Right lobe of liver (tissue), 6 donors: ENCODE measurements around the gene MTF1. TPM values are rescaled to one million over a fixed set of nuclear protein-coding genes. Genes with fewer than 3 reads are reported as not detected.
"Not testable (repeated sequence)": the region's sequence is repeated elsewhere in the genome, so short reads cannot be mapped to it uniquely, and the experiment has no call there.

Source experiments
- ATAC-seq, 4 donors: fragments of 200-7000 bp; cut with Tn5 transposase; one replicate each; pipeline ENCODE4 v1.9.1; 2020; ENCODE audit warnings: mild to moderate bottlenecking in 4 of 4, moderate library complexity in 4 of 4
- DNase-seq, 3 donors: peaks; one replicate each; pipeline ENCODE4 v3.0.0-alpha.2; 2020
- H3K27ac ChIP-seq, 3 donors: fragments of 200-600 bp; one replicate each; pipeline ENCODE4 v1.8.0; 2022
- H3K27me3 ChIP-seq, 2 donors: fragments of 200-600 bp; one replicate each; pipeline ENCODE4 v1.8.0; 2022
- H3K36me3 ChIP-seq, 4 donors: fragments of 200-600 bp; sonication (generic) in 1 of 4; one replicate each; pipeline versions ENCODE4 v1.5.1 to v1.8.0; 2017 to 2022; ENCODE audit warnings: control low read depth in 1 of 4
- H3K4me1 ChIP-seq, 4 donors: fragments of 200-600 bp; sonication (generic) in 1 of 4; one replicate each; pipeline versions ENCODE4 v1.5.1 to v1.8.0; 2017 to 2022; ENCODE audit warnings: control low read depth in 1 of 4
- H3K4me3 ChIP-seq, 3 donors: fragments of 200-600 bp; one replicate each; pipeline ENCODE4 v1.8.0; 2022
- H3K9me3 ChIP-seq, 4 donors: fragments of 200-600 bp; sonication (generic) in 1 of 4; one replicate each; pipeline versions ENCODE4 v1.5.1 to v1.8.0; 2017 to 2022; ENCODE audit warnings: control low read depth in 1 of 4
- POLR2A ChIP-seq: fragments of 450-650 bp; IDR thresholded peaks from one replicate; pipeline ENCODE4 v1.6.1; 2017; ENCODE audit warnings: antibody characterized with exemption, mild to moderate bottlenecking
- WGBS: methylation state at CpG from one replicate; pipeline ENCODE4 v1.1.6; 2018; ENCODE audit warnings: low coverage, low lambda C conversion rate; ENCODE audit not compliant: insufficient coverage; ENCODE audit errors: missing lambda C conversion rate; 5-methylcytosine and 5-hydroxymethylcytosine counted together
- intact Hi-C, 2 donors: fragments of 100-400 bp; cut with DNase I; formaldehyde crosslinking; loops; one replicate each; pipeline versions ENCODE4 v1.11.2 to v1.14.1; 2022
- total RNA-seq, 6 experiments: library from RNA; depleted of rRNA in 2 of 6; stranded (reverse); fragments of >200 nt in 2 of 6; fragmentation: NEBNext Ultra II Directional in 3 of 6; extraction: Animal tissue kit (Norgen Biotek cat#: 25700) in 3 of 6; gene quantifications; one replicate each; pipeline versions ENCODE4 v1.1.0 to v1.2.4, GENCODE V29; 2016 to 2023
- TF ChIP-seq, protein P1 (sequence below), 4 donors: fragments of 200-600 bp in 3 of 4; fragments of 450-650 bp in 1 of 4; IDR thresholded peaks; one replicate each; pipeline versions ENCODE4 v1.5.1 to v1.8.0; 2016 to 2022; ENCODE audit warnings: antibody characterized with exemption in 4 of 4, mild to moderate bottlenecking in 2 of 4
- donor health status: DM: no; HTN: yes; CAD: no.
- donor health status: DM: no; HTN: no; CAD: no.
- donor health status: DM: no; HTN: no; CAD: no.
- donor health status: DM: no; HTN: yes; CAD: no.
- donor health status: DM: no; HTN: yes; CAD: no.

The MTF1 gene
- total RNA-seq, 6 experiments from 2014 or later: 3.5 to 10.3 (median 6.1) TPM

DNA sequence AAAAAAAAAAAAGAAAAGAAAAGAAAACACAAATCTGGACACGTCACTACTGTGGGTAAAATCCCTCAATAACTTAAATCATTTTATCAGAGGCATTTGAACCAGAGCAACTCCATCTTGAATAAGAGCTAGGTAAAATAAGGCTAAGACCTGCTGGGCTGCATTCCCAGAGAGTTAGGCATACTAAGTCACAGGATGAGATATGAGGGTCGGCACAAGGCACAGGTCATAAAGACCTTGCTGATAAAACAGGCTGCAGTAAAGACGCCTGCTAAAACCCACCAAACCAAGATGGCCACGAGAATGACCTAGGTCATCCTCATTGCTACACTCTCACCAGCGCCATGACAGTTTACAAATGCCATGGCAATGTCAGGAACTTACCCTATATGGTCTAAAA is 43.6 kb upstream of the MTF1 start:
- Histone ChIP-seq H3K27me3 (no peaks in the 10 kb centered on the region), H3K4me3 (no peak overlapping the region), H3K36me3 (peaks cover 0 to 3% (median 0%) of the 10 kb centered on the region in 4 donors), H3K4me1 (no peaks in the 10 kb centered on the region), H3K27ac (no peak overlapping the region), H3K9me3 (no peaks in the 10 kb centered on the region)
- WGBS: 90% methylated on average over 5 of the region's 5 CpGs
- intact Hi-C loops: no loop called here
- no peak for DNase-seq
- no peak for TF ChIP-seq POLR2A
- TF ChIP-seq, protein P1, sequence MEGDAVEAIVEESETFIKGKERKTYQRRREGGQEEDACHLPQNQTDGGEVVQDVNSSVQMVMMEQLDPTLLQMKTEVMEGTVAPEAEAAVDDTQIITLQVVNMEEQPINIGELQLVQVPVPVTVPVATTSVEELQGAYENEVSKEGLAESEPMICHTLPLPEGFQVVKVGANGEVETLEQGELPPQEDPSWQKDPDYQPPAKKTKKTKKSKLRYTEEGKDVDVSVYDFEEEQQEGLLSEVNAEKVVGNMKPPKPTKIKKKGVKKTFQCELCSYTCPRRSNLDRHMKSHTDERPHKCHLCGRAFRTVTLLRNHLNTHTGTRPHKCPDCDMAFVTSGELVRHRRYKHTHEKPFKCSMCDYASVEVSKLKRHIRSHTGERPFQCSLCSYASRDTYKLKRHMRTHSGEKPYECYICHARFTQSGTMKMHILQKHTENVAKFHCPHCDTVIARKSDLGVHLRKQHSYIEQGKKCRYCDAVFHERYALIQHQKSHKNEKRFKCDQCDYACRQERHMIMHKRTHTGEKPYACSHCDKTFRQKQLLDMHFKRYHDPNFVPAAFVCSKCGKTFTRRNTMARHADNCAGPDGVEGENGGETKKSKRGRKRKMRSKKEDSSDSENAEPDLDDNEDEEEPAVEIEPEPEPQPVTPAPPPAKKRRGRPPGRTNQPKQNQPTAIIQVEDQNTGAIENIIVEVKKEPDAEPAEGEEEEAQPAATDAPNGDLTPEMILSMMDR (IDR thresholded peaks at IDR 0.05): no peak
- no peak for ATAC-seq

DNA sequence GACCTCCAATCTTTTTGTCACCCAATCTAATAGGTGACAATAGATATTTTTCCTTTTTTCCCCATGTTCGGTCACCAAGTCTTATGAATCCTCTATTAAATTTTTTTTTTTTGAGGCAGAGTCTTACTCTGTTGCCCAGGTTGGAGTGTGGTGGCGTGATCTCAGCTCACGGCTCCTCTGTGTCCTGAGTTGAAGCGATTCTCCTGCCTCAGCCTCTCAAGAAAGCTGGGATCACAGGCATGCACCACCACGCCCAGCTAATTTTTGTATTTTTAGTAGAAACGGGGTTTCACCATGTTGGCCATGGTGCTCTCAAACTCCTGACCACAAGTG is 42.5 kb upstream of the MTF1 start:
- Histone ChIP-seq H3K9me3 (no peaks in the 10 kb centered on the region), H3K27me3 (no peaks in the 10 kb centered on the region), H3K27ac (no peak overlapping the region), H3K4me3 (no peak overlapping the region), H3K4me1 (no peaks in the 10 kb centered on the region), H3K36me3 (peaks cover 0 to 3% (median 0%) of the 10 kb centered on the region in 4 donors)
- intact Hi-C loops: no loop called here
- WGBS: 90% methylated on average over 5 of the region's 6 CpGs
- TF ChIP-seq, protein P1 (IDR thresholded peaks at IDR 0.05): no peak
- TF ChIP-seq POLR2A: no peak
- ATAC-seq: no peak
- DNase-seq: no peak

DNA sequence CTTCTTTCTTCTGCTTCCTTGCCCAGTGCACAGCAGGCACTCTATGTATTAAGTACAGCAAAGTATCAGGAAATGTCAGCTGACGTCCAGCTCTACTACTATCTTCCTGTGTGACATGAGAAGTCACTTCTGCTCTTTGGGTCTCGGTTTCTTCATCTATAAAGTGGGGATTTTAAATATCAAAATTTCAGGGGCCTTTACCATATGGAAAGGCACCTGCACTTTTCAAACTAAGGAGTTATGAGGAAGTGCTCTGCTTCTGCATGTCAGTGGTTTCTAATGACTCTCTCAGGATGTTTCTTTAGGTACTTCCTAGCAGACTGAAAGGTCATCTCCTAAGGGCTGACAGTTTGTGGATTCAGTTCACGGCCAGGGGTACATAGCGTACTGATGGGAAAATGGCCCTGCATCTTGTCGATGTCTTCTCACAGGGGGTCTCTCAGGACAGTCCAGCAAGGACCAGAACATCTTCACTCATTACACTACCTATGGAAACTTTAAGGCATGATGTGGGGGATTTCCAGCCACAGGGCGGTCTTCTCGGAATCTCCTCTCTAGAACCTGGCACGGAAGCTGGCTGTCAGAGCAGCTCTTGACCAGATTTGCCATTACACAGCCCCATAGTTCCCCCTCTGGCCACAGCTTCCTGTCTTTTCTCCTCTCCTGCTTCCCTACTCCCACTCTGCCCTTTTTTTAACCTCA is 42.0 kb upstream of the MTF1 start:
- TF ChIP-seq, protein P1 (IDR thresholded peaks at IDR 0.05): no peak
- no peak for TF ChIP-seq POLR2A
- ATAC-seq: peak in 3 of 4 donors; percentile 49 to 67 (median 54)

DNA sequence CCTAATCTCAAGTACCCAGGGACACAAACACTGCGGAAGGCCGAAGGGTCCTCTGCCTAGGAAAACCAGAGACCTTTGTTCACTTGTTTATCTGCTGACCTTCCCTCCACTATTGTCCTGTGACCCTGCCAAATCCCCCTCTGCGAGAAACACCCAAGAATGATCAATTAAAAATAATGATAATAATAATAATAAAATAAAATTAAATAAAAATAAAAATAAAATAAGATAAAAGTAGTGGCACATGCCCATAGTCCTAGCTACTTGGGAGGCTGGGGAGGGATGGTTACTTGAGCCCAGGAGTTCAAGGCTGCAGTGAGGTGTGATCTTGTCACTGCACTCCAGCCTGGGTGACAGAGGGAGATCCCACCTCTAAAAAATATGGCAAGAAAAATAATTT is 38.2 kb upstream of the MTF1 start:
- H3K36me3 ChIP-seq, H3K27ac ChIP-seq, DNase-seq, H3K4me3 ChIP-seq, H3K27me3 ChIP-seq, H3K4me1 ChIP-seq, intact Hi-C loops, H3K9me3 ChIP-seq, ATAC-seq: not testable (repeated sequence)
- 69% methylated on average over 2 of the region's 3 CpGs for WGBS

More for the DNA sequence above, 42.0 kb upstream of the MTF1 start:
- no peak overlapping the region for H3K4me3 ChIP-seq
- no peaks in the 10 kb centered on the region for H3K4me1 ChIP-seq
- intact Hi-C loops: no loop called here
- no peaks in the 10 kb centered on the region for H3K27me3 ChIP-seq
- peaks cover 0 to 3% (median 0%) of the 10 kb centered on the region in 4 donors for H3K36me3 ChIP-seq
- no peak for DNase-seq
- H3K27ac ChIP-seq: no peak overlapping the region
- WGBS: 48% methylated on average over 7 of the region's 8 CpGs
- no peaks in the 10 kb centered on the region for H3K9me3 ChIP-seq

DNA sequence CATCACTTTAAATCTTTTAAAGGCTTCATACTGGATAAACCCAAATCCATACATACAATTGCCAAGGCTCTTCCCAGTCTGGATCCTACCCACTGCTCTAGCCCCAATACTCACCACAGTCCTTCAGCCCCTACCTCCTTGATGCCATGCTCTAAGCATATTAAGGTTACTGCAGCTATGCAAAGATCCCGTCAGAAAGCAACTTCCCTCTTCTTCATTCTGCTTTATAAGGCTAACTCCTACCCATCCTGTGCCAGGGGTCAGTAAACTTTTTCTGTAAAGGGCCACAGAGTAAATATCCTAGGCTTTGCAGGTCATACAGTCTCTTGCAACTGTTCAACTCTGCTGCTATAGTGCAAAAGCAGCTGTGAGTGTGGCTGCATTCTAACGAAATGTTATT is 34.3 kb upstream of the MTF1 start:
- H3K27me3 ChIP-seq: no peaks in the 10 kb centered on the region
- 77% methylated on average over 2 of the region's 2 CpGs for whole genome bisulfite sequencing
- intact Hi-C loops: no loop called here
- DNase-seq (no peak), ATAC-seq (peak in 2 of 4 donors; percentile 28 to 49)
- TF ChIP-seq, protein P1 (IDR thresholded peaks at IDR 0.05): no peak
- no peak for TF ChIP-seq POLR2A
- H3K9me3 ChIP-seq: no peaks in the 10 kb centered on the region
- peaks cover 0 to 19% (median 4%) of the 10 kb centered on the region in 4 donors for H3K36me3 ChIP-seq
- H3K4me1 ChIP-seq: peaks cover 0 to 3% (median 0%) of the 10 kb centered on the region in 4 donors
- no peak overlapping the region for H3K4me3 ChIP-seq
- no peak overlapping the region for H3K27ac ChIP-seq
